Hematopoietic multipotent progenitor cell treated with erythropoietin and hydrocortisone succinate and interleukin-3 and kit ligand, for 17 days (in vitro differentiated cells): ENCODE results near the gene NOL4.
"Not testable (repeated sequence)": the region's sequence is repeated elsewhere in the genome, so short reads cannot be mapped to it uniquely, and the experiment has no call there.

Source experiments
- DNase-seq: peaks from one replicate; pipeline ENCODE4 v3.0.0-alpha.2; 2015; ENCODE audit warnings: low spot score

Gene NOL4, protein sequence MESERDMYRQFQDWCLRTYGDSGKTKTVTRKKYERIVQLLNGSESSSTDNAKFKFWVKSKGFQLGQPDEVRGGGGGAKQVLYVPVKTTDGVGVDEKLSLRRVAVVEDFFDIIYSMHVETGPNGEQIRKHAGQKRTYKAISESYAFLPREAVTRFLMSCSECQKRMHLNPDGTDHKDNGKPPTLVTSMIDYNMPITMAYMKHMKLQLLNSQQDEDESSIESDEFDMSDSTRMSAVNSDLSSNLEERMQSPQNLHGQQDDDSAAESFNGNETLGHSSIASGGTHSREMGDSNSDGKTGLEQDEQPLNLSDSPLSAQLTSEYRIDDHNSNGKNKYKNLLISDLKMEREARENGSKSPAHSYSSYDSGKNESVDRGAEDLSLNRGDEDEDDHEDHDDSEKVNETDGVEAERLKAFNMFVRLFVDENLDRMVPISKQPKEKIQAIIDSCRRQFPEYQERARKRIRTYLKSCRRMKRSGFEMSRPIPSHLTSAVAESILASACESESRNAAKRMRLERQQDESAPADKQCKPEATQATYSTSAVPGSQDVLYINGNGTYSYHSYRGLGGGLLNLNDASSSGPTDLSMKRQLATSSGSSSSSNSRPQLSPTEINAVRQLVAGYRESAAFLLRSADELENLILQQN

DNA sequence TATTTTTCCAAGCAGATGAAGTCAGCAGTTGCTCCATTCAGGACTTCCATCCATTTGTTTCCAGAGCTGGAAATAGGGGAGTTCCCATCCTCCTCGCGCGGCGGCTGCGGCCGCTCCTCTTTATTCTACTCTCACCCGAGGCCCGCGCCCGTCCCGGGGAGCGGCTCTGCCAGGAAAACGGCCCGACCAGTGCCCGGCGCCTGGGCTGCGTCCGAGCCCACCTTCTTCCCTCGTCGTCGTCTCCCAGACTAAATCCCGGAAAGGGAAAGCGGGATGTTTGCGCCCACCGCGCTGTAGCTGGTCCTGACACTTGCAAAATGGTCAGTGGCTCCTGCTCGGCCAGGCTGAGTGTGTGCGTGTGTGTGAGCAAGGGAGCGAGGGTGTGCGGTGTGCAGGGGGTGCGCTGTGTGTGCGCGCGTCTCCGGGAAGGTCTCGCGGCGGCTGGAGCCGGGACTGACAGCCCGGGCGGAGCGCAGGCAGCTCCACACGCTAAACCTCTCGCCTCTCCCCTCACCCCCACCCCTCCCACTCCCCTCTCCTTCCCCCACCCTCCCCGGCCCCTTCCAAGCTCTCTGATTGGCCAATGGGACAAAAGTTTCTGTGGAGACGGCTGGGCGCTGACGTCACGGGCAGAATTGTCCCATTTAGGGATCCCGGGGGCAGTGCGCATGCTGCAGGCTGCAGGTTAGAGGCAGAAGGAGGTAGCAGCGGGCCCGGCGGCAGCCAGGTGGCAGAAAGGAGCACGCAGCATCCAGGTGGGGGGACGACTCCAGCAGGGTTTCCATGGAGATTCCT is at the start of gene NOL4:
TSS of gene NOL4 (minus strand) at position 491 of the 795 bp plus-strand sequence. CDS start 1,660 bp downstream, outside the sequence.
- DNase-seq = no peak

DNA sequence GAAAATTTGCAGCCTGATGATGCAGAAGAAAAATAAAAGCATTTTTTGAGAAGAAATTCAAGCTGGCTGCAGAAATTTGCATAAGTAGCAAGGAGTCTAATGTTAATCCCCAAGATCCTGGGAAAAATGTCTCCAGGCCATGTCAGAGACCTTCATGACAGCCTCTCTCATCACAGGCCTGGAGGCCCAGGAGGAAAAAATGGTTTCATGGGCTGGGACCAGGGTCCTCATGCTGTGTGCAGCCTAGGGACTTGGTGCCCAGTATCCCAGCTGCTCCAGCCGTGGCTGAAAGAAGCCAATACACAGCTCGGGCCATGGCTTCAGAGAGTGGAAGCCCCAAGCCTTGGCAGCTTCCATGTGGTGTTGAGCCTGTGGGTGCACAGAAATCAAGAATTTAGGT is 41.3 kb upstream of the NOL4 start:
- not testable (repeated sequence) for DNase-seq

DNA sequence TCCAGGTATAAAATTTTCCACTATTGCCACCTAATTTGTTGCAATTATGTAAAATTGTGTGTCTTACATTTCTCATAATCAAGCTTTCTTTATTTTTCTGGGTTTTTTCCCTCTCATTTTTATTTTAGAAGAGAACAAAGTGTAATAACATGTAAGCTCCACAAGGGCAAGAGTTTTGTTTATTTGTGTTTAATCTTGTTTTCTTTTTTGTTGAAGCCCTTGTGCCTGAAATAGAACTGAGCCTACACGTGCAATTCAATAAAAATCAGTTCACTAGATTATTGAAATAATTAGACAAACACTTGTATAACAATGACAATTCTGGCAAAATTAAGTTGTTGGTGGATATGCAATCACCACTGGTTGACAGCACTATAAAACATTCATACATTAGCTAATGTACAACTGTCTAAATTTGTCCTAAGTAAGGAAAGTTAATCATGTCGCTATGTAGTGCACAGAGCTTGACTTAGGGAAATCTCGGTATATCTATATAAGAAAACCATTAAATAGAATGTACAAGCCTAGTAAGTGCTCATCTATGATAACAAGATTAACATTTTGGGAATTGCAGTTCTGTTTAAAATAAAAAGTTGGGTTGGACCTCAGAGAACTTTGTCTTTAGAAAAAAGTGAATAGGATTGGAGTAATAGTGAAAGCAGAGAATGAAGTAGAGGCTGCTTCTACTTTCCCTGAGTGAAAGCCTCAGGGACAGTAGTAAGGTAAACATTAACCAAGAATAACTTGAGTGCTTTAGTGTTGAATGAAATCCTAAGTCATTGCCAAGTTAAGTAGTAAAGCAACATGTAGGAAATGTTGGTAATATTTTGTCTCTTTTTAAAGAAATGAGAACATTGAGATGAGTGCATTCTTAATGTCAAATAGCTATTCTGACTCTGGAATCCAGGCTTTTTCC is 37.4 kb upstream of the NOL4 start:
- no peak for DNase-seq

DNA sequence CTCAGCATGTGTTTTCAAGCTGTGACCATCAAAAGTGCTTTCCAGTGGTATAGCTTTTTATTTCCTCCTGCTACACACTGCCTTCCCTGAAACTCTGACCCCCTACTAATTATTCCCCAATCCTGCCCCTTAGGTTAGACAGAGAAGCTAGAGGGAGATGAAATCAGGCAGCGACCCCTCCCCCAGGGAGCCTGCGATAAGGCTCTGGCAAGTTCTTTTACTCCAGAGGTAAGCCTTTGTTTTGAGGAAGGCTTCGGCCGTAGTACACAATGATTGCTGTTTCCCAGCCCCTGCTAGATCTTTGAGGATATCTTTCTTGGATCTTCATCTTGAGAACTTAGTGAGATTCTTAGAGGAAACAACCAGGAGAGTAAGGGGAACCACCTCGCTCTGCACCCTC is 33.5 kb upstream of the NOL4 start:
- no peak for DNase-seq

DNA sequence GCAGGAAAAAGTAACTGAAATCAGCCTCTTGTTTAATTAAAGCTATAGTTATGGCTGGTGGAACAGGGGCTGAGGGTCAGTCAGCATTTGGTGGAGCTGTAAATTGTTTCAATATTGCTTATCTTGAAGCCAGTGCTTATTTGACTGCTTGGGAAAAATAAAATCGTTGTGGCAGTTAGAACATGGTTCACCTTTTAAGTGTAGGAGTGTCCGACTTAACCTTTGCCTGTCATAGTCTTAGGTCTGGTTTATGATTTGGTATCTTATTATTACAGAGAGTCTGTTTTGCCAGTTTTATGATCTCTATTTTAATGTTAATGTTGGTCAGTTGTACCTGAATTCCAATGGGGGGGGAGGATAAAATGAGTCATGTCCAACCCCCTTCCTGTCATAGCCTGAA is 27.2 kb upstream of the NOL4 start:
- no peak for DNase-seq

DNA sequence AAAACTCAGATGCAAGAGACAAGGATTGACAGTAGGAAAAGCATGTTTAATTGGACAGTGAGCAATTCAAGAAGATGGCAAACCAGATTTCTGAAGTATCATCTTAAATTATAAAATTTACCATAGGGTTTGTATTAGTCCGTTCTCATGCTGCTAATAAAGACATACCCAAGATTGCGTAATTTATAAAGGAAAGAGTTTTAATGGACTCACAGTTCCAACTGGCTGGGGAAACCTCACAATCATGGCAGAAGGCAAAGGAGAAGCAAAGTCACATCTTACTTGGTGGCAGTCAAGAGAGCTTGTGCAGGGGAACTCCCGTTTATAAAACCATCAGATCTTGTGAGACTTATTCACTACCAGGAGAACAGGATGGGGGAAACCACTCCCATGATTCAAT is 24.0 kb upstream of the NOL4 start:
- no peak for DNase-seq

DNA sequence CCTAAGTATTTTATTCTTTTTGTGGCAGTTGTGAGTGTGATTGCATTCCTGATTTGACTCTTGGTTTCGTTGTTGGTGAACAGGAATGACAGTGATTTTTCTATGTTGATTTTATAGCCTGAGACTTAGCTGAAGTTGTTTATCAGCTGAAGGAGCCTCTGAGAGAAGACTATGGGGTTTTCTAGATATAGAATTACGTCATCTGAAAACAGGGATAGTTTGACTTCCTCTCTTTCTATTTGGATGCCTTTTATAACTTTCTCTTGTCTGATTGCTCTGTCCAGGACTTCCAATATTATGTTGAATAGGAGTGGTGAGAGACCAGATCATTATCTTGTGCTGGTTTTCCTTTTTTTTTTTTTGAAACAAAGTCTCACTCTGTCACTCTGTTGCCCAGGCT is 18.0 kb upstream of the NOL4 start:
- DNase-seq = no peak

DNA sequence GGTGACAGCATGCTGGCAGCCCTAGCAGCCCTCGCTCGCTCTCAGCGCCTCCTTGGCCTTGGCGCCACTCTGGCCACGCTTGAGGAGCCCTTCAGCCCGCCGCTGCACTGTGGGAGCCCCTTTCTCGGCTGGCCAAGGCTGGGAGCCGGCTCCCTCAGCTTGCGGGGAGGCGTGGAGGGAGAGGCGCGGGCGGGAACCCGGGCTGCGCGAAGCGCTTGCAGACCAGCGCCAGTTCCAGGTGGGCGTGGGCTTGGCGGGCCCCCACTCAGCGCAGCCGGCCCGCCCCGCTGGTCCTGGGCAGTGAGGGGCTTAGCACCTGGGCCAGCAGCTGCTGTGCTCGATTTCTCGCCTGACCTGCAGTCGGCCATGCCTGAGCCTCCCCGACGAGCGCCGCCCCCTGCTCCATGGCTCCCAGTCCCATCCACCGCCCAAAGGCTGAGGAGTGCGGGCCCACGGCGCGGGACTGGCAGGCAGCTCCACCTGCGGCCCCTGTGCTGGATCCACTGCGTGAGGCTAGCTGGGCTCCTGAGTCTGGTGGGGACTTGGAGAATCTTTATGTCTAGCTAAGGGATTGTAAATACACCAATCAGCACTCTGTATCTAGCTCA is 9.2 kb upstream of the NOL4 start:
- DNase-seq = not testable (repeated sequence)

DNA sequence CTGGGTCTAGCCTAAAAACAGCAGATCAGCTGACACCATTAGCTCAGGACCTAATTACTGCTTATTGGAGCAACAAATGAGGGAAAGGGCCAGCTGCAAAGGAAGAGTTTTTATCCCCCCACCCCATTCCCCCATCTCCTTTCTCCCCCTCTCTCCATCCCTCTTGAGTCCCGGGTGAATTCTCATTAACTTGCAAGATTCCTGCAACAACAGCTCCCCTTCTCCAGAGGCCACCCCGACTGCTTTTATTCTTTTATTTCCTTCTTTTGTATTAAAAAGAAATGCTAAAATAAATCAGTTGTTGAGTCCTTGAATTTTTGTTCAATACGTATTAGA is 473 bp upstream of the NOL4 start:
- DNase-seq = no peak

DNA sequence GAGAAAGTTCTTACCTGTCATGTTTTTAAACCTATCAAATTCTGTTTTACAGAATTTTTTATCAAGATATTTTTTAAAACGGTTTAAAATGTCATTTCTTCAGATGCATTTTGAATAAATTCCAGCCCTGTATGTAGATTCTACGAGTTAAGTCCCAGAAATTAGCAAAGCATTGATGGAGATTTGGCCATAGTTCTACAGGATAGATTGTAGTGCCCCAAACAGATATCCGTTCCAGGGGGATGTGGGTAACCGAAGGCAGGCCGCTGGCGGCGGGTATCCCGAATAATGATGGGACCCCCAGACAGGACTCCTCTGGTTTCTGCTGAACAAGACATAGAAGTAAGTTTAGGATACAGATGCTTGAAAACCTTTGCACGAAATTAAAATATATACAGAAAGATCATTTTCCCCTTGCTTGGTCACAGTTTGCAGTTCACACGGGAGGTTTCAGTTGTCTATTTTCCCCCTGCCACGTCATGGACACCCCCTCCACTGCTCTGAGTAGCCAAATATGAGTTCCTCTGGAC is 755 bp downstream of the NOL4 start:
- DNase-seq = no peak

DNA sequence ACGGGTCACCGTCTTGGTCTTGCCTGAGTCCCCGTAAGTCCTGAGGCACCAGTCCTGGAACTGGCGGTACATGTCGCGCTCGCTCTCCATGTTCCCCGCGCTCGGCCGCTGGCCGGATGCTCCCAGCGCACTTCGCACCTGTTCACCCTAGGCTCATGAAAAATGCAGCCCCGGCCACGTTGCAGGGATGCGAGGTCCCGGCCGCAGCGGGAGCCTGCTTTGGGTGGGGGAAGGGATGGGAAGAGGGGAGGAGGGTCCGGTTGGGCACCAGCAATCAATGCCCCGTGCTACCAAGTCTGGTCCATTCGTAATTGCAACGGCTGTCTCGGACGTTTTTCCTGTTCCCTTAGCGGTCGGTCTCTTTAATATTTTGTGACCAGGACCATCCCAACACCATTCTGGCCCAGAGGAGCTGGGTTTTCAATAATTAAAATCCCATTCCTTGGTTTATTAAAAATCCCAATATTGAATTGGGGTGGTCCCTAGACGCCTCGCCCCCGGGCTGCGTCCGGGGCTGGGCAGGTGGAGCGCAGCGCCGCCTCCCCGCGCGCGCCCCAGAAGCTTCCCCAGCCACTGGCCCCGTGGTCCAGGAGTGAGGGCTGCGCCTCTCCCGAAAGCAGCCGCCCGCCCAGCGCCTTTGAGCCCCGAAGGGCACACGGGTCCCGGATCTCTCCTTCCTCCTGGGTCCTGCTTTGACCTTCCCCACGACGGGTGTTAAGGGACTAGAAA is 1.4 kb downstream of the NOL4 start:
- DNase-seq = no peak

DNA sequence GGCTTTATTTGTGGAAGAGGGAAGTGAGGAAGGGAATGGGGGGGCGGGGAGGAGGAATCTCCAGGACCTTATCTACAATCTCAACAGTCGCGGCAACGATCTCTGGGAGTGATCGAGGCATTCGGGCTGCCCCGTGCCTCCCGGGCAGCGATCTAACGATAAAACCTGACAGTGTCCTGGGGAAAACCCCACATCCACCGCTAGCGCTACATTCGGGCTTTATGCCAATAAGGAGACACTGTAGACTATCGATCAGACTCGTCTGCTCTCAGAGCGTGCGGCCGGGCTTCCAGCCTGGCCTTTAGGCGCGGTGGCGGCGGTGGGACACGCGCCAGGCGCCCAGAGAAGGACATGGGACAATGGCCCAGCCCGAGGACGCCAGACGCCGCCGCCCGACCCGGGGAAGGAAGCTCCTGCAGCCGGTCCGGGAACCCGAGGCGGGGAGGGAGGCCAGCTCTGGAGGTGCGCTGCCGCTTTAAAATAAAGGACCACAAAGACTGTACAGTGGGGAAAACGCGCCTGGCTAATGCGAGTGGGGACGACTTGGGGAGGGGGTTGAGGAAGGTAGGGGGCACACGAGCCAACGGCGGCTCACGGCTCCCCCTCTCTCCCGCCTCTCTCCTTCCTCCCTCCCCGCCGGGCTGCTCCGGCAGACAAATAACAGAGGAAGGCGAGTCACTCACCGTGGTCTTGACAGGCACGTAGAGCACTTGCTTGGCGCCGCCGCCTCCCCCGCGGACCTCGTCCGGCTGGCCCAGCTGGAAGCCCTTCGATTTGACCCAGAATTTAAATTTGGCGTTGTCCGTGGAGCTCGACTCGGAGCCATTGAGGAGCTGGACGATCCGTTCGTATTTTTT is 2.2 kb downstream of the NOL4 start:
- no peak for DNase-seq

DNA sequence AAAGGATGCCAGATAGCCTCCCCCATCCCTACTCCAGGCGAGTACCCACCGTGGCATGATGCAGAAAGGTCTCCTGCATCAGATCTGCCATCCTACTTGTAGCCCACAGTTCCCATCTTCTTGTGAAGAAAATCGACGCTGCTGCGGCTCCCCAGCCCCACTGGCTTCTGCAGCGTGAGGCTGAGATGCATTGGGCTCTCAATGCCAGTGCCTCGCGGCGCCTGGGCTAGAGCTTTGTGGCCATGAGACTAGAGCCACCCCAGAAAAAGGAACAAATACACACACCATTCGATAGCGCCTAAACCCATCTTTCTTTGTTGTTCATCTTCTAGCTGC is 2.8 kb downstream of the NOL4 start:
- no peak for DNase-seq

DNA sequence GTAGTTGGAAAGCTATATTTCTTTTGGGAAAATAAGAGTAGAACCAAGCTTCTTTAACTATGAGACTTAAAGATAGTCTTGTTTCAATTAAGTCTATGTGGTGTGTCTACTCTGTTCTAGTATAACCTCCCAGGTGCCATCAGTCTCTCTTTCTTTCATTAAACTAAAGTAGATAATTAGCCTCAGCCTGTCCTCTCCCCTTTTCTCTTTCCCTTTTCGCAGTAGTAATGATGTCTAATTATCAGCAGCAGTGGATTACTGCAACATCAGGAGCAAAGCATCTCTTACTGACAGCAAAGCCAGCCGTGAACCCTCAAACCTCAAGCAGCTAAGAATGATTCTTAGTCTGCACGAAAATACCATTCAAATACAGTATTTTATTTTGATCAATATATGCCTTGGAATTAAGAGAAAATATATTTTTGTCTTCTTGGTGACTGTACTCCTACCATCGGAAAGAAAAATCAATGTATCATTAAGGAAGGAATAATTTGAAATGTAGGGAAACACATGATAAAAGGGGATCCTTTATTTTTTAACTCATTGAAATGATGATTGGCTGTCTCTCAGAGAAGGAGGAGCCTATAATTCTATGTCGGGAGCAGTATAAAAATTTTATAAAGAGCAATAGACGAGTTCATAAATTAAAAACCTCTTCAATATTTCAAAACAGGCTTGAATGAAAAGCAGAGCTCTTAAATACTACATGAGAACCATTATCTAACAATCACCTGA is 4.5 kb downstream of the NOL4 start:
- DNase-seq = no peak

DNA sequence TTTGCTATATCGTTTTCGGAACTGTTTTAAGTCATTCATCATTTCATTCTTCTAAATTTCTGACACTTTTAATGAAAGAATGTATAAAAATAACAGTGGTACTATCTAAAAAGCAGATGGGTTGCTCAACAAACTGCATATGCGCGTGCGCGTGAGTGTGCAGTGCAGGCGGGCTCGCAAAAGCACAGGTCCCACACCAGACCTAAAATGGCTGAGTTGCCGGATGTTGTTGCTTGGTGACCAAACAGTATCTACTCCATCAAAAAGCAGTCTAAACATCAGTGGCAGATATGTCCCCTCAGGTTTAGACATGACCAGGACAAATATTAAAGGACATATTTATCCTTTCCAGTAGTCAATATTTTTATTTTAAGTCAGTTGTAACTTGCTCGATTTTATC is 5.1 kb downstream of the NOL4 start:
- DNase-seq = no peak

DNA sequence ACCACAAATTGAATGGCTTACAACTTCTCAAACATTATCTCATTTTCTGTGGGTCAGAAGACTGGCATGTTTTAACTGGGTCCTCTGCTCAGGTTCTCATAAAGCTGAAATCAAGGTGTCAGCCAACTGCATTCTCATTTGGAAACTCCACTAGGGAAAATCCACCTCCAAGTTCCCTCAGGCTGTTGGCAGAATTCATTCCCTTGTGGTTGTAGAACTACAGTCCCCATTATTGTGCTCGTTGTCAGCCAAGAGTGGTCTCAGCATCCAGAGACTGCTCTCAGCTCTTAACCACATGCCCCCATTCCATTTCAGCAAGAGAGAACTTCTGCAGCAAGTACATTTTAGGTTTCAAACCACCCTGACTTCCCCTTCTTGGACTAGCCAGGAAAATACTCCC is 12.2 kb downstream of the NOL4 start:
- DNase-seq = no peak

DNA sequence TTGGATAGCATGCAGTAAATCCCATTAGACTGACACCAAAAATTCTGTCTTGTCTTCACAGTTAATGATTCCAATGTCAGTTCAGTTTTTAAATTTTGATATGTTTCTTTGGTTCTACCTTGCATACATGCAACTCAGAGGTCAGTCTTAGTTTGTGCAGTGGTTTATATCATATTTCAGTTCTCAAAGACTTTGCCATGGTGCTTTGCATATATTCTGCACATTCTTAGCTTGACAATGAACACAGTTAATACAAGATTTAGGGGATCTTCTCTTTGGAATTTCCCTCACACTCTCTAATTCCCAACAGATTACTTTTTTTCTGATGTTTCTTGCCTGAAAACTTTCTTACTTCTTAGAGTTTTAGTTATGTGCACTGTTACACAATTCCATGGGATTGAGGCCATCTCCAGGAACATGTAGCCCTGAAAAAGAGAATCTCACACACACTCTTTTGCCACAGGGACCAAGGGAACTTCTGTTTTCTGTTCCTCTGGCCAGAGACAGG is 17.3 kb downstream of the NOL4 start:
- no peak for DNase-seq

DNA sequence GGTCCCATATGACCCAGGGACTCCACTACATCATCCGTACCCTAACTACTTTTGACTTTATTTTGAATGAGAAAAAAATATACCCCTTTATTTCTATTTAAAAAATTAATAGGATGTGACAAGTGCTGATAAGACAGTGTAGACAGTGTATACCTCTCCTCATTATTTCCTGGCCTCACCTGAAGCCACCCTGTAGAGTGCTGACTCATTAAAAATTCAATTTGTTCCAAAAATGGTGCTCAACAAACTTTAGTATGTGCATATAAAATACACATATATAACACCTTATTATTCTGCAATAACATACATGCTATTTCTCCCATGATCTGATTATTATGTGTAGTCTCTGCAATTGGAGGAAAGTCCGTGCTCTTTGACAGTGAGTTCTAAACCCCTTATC is 20.8 kb downstream of the NOL4 start:
- DNase-seq = no peak

DNA sequence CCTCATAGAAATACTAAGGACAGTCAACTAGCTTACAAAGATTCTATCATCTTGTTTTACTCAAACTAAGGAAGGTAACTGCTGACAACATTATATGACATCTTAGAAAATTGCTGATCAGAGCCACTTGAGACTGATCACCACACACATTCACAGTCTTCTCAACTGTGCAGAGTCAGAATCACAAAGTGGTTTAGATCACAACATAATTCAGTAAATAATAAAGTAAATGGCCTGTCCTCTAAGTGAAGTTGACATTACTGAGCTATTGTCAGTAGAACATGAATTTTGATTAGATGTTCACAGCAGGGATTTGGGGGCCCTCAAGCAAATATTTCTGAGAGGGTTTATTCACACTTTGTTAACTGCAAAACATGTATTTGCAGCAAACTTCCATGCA is 28.5 kb downstream of the NOL4 start:
- no peak for DNase-seq
